CD4-positive, alpha-beta T cell (primary cell): Measurements from ENCODE around the gene MOAP1. TPM values are rescaled to one million over a fixed set of nuclear protein-coding genes. Genes with fewer than 3 reads are reported as not detected.

ENCODE experiments used
- ATAC-seq: fragments of 200-7000 bp; cut with Tn5 transposase; one replicate; pipeline ENCODE4 v1.10.0; 2022; ENCODE audit warnings: mild to moderate bottlenecking; ENCODE audit not compliant: poor library complexity
- CTCF ChIA-PET: fragments of 350-600 bp; sonication (Branson Sonifier 250); formaldehyde crosslinking; loops from one replicate; lab custom pipeline; 2021; ENCODE audit warnings: antibody characterized with exemption, inconsistent platforms; lab: Charles Lee
- POLR2A ChIA-PET: fragments of 350-600 bp; sonication (Branson Sonifier 250); formaldehyde crosslinking; loops from one replicate; lab custom pipeline; 2021; ENCODE audit warnings: antibody characterized with exemption, inconsistent platforms; lab: Charles Lee
- DNase-seq, 14 experiments: peaks; one replicate each; pipeline ENCODE4 v3.0.0-alpha.2; 2013 to 2020; ENCODE audit warnings: mixed read lengths in 2 of 14
- H3K27ac ChIP-seq, 2 donors: one replicate each; pipeline versions ENCODE4 v1.5.1 to v1.7.0; 2013; ENCODE audit warnings: low read length in 2 of 2, low read depth in 1 of 2, mild to moderate bottlenecking in 1 of 2
- H3K27me3 ChIP-seq, 2 experiments: 1 replicate in 1 of 2; 2 replicates in 1 of 2; pipeline versions ENCODE4 v1.6.1 to v1.7.0; 2013; ENCODE audit warnings: low read length in 2 of 2, control low read depth in 1 of 2, mild to moderate bottlenecking in 1 of 2, moderate library complexity in 1 of 2; ENCODE audit not compliant: insufficient read depth in 2 of 2, control insufficient read depth in 1 of 2
- H3K36me3 ChIP-seq: one replicate; pipeline ENCODE4 v1.6.1; 2013; ENCODE audit warnings: low read length, control low read depth; ENCODE audit not compliant: insufficient read depth
- H3K4me1 ChIP-seq: one replicate; pipeline ENCODE4 v1.6.1; 2013; ENCODE audit warnings: low read length, control low read depth; ENCODE audit not compliant: insufficient read depth
- H3K4me3 ChIP-seq: one replicate; pipeline ENCODE4 v1.5.1; 2013; ENCODE audit warnings: mild to moderate bottlenecking, low read length, moderate library complexity
- H3K9me3 ChIP-seq, 2 experiments: 1 replicate in 1 of 2; 2 replicates in 1 of 2; pipeline versions ENCODE4 v1.6.1 to v1.7.0; 2013; ENCODE audit warnings: low read length in 2 of 2, mild to moderate bottlenecking in 2 of 2, control low read depth in 1 of 2, moderate library complexity in 1 of 2; ENCODE audit not compliant: control insufficient read depth in 1 of 2, insufficient read depth in 1 of 2
- H3K27ac Mint-ChIP-seq: one replicate; pipeline ENCODE4 v1.8.0; 2020; ENCODE audit warnings: mixed read lengths
- H3K27me3 Mint-ChIP-seq: one replicate; pipeline ENCODE4 v1.8.0; 2021; ENCODE audit warnings: mixed read lengths
- H3K36me3 Mint-ChIP-seq: one replicate; pipeline ENCODE4 v1.8.0; 2021; ENCODE audit warnings: low read depth, mixed read lengths
- H3K4me1 Mint-ChIP-seq: one replicate; pipeline ENCODE4 v1.8.0; 2021; ENCODE audit warnings: low read depth, mixed read lengths
- H3K4me3 Mint-ChIP-seq: one replicate; pipeline ENCODE4 v1.8.0; 2020; ENCODE audit warnings: mild to moderate bottlenecking, mixed read lengths
- H3K9me3 Mint-ChIP-seq: one replicate; pipeline ENCODE4 v1.8.0; 2020; ENCODE audit warnings: mixed read lengths
- CTCF ChIP-seq: fragments of 200-600 bp; IDR thresholded peaks from one replicate; pipeline ENCODE4 v1.8.0; 2022; ENCODE audit warnings: antibody characterized with exemption, mild to moderate bottlenecking
- intact Hi-C, 2 experiments: fragments of 100-400 bp; cut with DNase I in 1 of 2; cut with micrococcal nuclease in 1 of 2; formaldehyde crosslinking; loops; one replicate each; pipeline versions ENCODE4 v1.15.1 to v1.9.0; 2023 to 2025; cut with DNase I, micrococcal nuclease
- total RNA-seq, 174 experiments: library from RNA in 2 of 174; stranded (reverse) in 2 of 174; gene quantifications; one replicate each; pipeline ENCODE4 v1.2.3 and lab custom pipeline; 2021 to 2026

The MOAP1 gene
- total RNA-seq, 2 experiments from 2014 or later: 127 to 130 TPM

- no peak overlapping the region for H3K27ac Mint-ChIP-seq
- intact Hi-C loops: no loop called here
- Histone ChIP-seq H3K27ac (no peak overlapping the region), H3K27me3 (no peaks in the 10 kb centered on the region), H3K4me1 (no peaks in the 10 kb centered on the region), H3K4me3 (no peak overlapping the region), H3K9me3 (no peaks in the 10 kb centered on the region), H3K36me3 (no peaks in the 10 kb centered on the region)
- H3K36me3 Mint-ChIP-seq: no peaks in the 10 kb centered on the region
- H3K4me1 Mint-ChIP-seq: no peaks in the 10 kb centered on the region
- peak; percentile 36 for TF ChIP-seq CTCF
- ChIA-PET CTCF (interaction anchor here (0.6 to 4.9 kb wide), 8 partner anchors 13 to 181 kb away, joined by 3 to 60 read pairs (median 3); no protein-coding TSS in a partner anchor), POLR2A (interaction anchor here (1.4 to 2.6 kb wide), 3 partner anchors 16 to 52 kb away, joined by 4 to 23 read pairs (median 6); partner anchors contain the start of genes LYSET and MOAP1)
- peak in 6 of 14 experiments; percentile 9 to 66 (median 37) for DNase-seq
- no peak overlapping the region for H3K4me3 Mint-ChIP-seq
- H3K27me3 Mint-ChIP-seq: no peaks in the 10 kb centered on the region
- ATAC-seq: peak; percentile 56
- H3K9me3 Mint-ChIP-seq: no peaks in the 10 kb centered on the region
Observed at GRCh38 chr14:93132472-93133065, 52.1 kb downstream of the MOAP1 start.

Other genes with a start within 250 kb of the MOAP1 start
- gene ITPK1, start 69.0 kb downstream of the MOAP1 start, total RNA-seq: 10 to 100 TPM; 19.0 to 20.6 TPM
- 1 to 10 TPM; 5.8 TPM for gene LYSET, start 420 bp upstream of the MOAP1 start, total RNA-seq
- 1 to 10 TPM; 2.3 to 2.4 TPM for gene GON7, start 22.2 kb upstream of the MOAP1 start, total RNA-seq
- gene UBR7, start 22.4 kb upstream of the MOAP1 start, total RNA-seq: 1 to 10 TPM; 6.8 to 7.4 TPM
- 10 to 100 TPM; 12.5 to 12.6 TPM for gene BTBD7, start 148.1 kb upstream of the MOAP1 start, total RNA-seq
- not detected for gene COX8C, start 162.3 kb upstream of the MOAP1 start, total RNA-seq
- gene UNC79, start 246.0 kb upstream of the MOAP1 start, total RNA-seq: not detected